Inflammatory macrophage treated with lipopolysaccharide for 4 hours (primary cell): Measurements from ENCODE around the gene UBE2Z.

Source experiments
- DNase-seq: peaks from one replicate; pipeline ENCODE4 v3.0.0-alpha.2; 2020

The UBE2Z gene

GRCh38 chr17:48961516-48962233 is 53.5 kb downstream of the UBE2Z start:
- no peak for DNase-seq

GRCh38 chr17:48970224-48970623 is 62.0 kb downstream of the UBE2Z start:
- no peak for DNase-seq

GRCh38 chr17:48970865-48971687 is 62.9 kb downstream of the UBE2Z start:
- no peak for DNase-seq

- DNase-seq: no peak
Measured at GRCh38 chr17:48972749-48973097, 64.5 kb downstream of the UBE2Z start.

- no peak for DNase-seq
Measured at GRCh38 chr17:48973806-48974205, 65.6 kb downstream of the UBE2Z start.
